Endothelial cell of umbilical vein (primary cell): Measurements from ENCODE around the gene REEP3. TPM values are rescaled to one million over a fixed set of nuclear protein-coding genes. Genes with fewer than 3 reads are reported as not detected.

Experiments
- BruUV-seq: library from RNA; stranded (reverse); fragments of 400-500 nt; replicated peaks from 2 replicates; lab custom pipeline; 2021; lab: Mats Ljungman, UMichigan
- CTCF ChIA-PET: fragments of 300-600, 350-600 bp; sonication (Branson Sonifier 250); formaldehyde crosslinking; loops from one replicate; lab custom pipeline; 2021; ENCODE audit warnings: antibody characterized with exemption, inconsistent platforms; lab: Charles Lee
- POLR2A ChIA-PET: fragments of 300-600, 350-600 bp; sonication (Branson Sonifier 250); formaldehyde crosslinking; loops from one replicate; lab custom pipeline; 2021; ENCODE audit warnings: antibody characterized with exemption, inconsistent platforms; lab: Charles Lee
- DNase-seq: peaks from one replicate; pipeline ENCODE4 v3.0.0-alpha.2; 2011; ENCODE audit warnings: low read depth, low spot score
- FAIRE-seq: peaks from 2 replicates; lab custom pipeline; 2011; peaks lifted over from hg19 to GRCh38; lab: Jason Lieb, UNC
- H2AFZ ChIP-seq: 2 replicates; pipeline ENCODE4 v1.6.0; 2012; ENCODE audit warnings: low read depth, low read length, control low read depth, inconsistent platforms
- H3K27ac ChIP-seq: 2 replicates; pipeline ENCODE4 v1.5.1; 2011; ENCODE audit warnings: low read depth, mild to moderate bottlenecking, control low read depth, low read length, moderate library complexity; ENCODE audit not compliant: insufficient read depth
- H3K27me3 ChIP-seq, 2 experiments: 2 replicates each; pipeline versions ENCODE4 v1.6.0 to v1.6.1; 2011; ENCODE audit warnings: low read length in 2 of 2, mixed read lengths in 1 of 2; ENCODE audit not compliant: control insufficient read depth in 2 of 2, insufficient read depth in 2 of 2
- H3K36me3 ChIP-seq, 2 experiments: 2 replicates in 1 of 2; 3 replicates in 1 of 2; pipeline ENCODE4 v1.5.1; 2011; ENCODE audit warnings: low read length in 2 of 2, mild to moderate bottlenecking in 1 of 2, moderate library complexity in 1 of 2; ENCODE audit not compliant: control insufficient read depth in 2 of 2, insufficient read depth in 2 of 2; ENCODE audit errors: extremely low read depth in 1 of 2
- H3K4me1 ChIP-seq: 3 replicates; pipeline ENCODE4 v1.5.1; 2011; ENCODE audit warnings: mild to moderate bottlenecking, low read length; ENCODE audit not compliant: control insufficient read depth, insufficient read depth; ENCODE audit errors: extremely low read depth
- H3K4me2 ChIP-seq: 2 replicates; pipeline ENCODE4 v1.6.1; 2011; ENCODE audit warnings: low read length, control low read depth, mixed read lengths; ENCODE audit not compliant: insufficient read depth
- H3K4me3 ChIP-seq, 3 experiments: fragments of 200-600 bp in 1 of 3; sonication (generic), shearing (Covaris generic) in 1 of 3; replicated peaks in 1 of 3; 2 replicates each; pipeline ENCODE4 v1.5.1; 2011 to 2016; ENCODE audit warnings: control low read depth in 3 of 3, low read length in 3 of 3, mild to moderate bottlenecking in 2 of 3, inconsistent platforms in 1 of 3, low read depth in 1 of 3, moderate library complexity in 1 of 3; ENCODE audit not compliant: insufficient read depth in 1 of 3
- H3K79me2 ChIP-seq: 2 replicates; pipeline ENCODE4 v1.6.0; 2012; ENCODE audit warnings: low read length, inconsistent platforms; ENCODE audit not compliant: control insufficient read depth, insufficient read depth
- H3K9ac ChIP-seq: replicated peaks from 2 replicates; pipeline ENCODE3; 2011; ENCODE audit warnings: low read length, control low read depth; ENCODE audit not compliant: insufficient read depth; ENCODE audit errors: extremely low read depth
- H3K9me1 ChIP-seq: replicated peaks from 3 replicates; pipeline ENCODE4 v1.6.0; 2011; ENCODE audit warnings: mild to moderate bottlenecking, low read length; ENCODE audit not compliant: control insufficient read depth, insufficient read depth; ENCODE audit errors: extremely low read depth
- H3K9me3 ChIP-seq: replicated peaks from 2 replicates; pipeline ENCODE4 v1.5.1; 2012; ENCODE audit warnings: low read length, inconsistent platforms; ENCODE audit not compliant: control insufficient read depth, insufficient read depth
- H4K20me1 ChIP-seq: replicated peaks from 2 replicates; pipeline ENCODE3; 2011; ENCODE audit warnings: mild to moderate bottlenecking, low read length; ENCODE audit not compliant: control insufficient read depth, insufficient read depth; ENCODE audit errors: extremely low read depth
- CTCF ChIP-seq, 2 donors: IDR thresholded peaks; 1 replicate in 1 of 2; 2 replicates in 1 of 2; pipeline ENCODE4 v1.5.1; 2011; ENCODE audit warnings: low read length in 2 of 2, mild to moderate bottlenecking in 2 of 2, moderate library complexity in 2 of 2, control low read depth in 1 of 2, inconsistent platforms in 1 of 2, low read depth in 1 of 2; ENCODE audit not compliant: insufficient read depth in 1 of 2; ENCODE audit errors: extremely low read depth in 1 of 2
- EZH2 ChIP-seq: IDR thresholded peaks from 2 replicates; pipeline ENCODE4 v1.6.1; 2012; ENCODE audit warnings: borderline replicate concordance, low read depth, mild to moderate bottlenecking, moderate library complexity, low read length, inconsistent platforms; ENCODE audit not compliant: severe bottlenecking
- FOS ChIP-seq: IDR thresholded peaks from 2 replicates; pipeline ENCODE4 v1.6.1; 2011; ENCODE audit warnings: mild to moderate bottlenecking, low read length, moderate library complexity, borderline replicate concordance; ENCODE audit not compliant: insufficient read depth
- GATA2 ChIP-seq: IDR thresholded peaks from 2 replicates; pipeline ENCODE4 v1.7.0; 2011; ENCODE audit warnings: low read depth, mild to moderate bottlenecking, moderate library complexity, mixed read lengths, low read length; ENCODE audit not compliant: insufficient read length, insufficient read depth
- JUN ChIP-seq: IDR thresholded peaks from 2 replicates; pipeline ENCODE4 v1.6.1; 2011; ENCODE audit warnings: borderline replicate concordance, low read depth; ENCODE audit not compliant: insufficient read length, insufficient read depth
- MAX ChIP-seq: IDR thresholded peaks from 2 replicates; pipeline ENCODE4 v1.6.1; 2011; ENCODE audit not compliant: insufficient read depth, insufficient read length
- MYC ChIP-seq: IDR thresholded peaks from one replicate; pipeline ENCODE4 v1.6.1; 2011; ENCODE audit warnings: mild to moderate bottlenecking, low read depth, low read length
- POLR2A ChIP-seq: IDR thresholded peaks from 2 replicates; pipeline ENCODE4 v1.6.1; 2012; ENCODE audit warnings: low read depth, mild to moderate bottlenecking, control low read depth, low read length
- POLR2AphosphoS5 ChIP-seq: IDR thresholded peaks from 2 replicates; pipeline ENCODE4 v1.6.1; 2012; ENCODE audit warnings: low read depth, mild to moderate bottlenecking, control low read depth, low read length, moderate library complexity; ENCODE audit not compliant: insufficient read depth
- dilution Hi-C: fragments of 300-500 bp; cut with MboI; formaldehyde crosslinking; loops from one replicate; pipeline ENCODE4 v1.15.0; 2019; ENCODE audit warnings: low sequenced_read_pairs; ENCODE audit not compliant: extremely low pct_ligation_motif_present
- intact Hi-C: fragments of 100-400 bp; cut with micrococcal nuclease; formaldehyde crosslinking; loops from one replicate; pipeline ENCODE4 v1.10.0; 2022
- polyA plus RNA-seq, 4 experiments: library from polyadenylated mRNA; depleted of rRNA in 3 of 4; stranded (reverse) in 3 of 4; unstranded in 1 of 4; fragments of >200 nt; gene quantifications; 2 replicates each; pipeline versions ENCODE4 v1.2.1 to v1.2.3, GENCODE V29; 2011 to 2012; ENCODE audit warnings: missing spikeins in 1 of 4
- total RNA-seq: library from RNA; stranded (reverse); gene quantifications from 2 replicates; pipeline ENCODE4 v1.2.3, GENCODE V29; 2021

REEP3 gene
- total and polyA plus RNA-seq, 2 donors (not counting 3 experiments of a cell fraction or from before 2014, with no cell fraction given): 12.3 to 48.3 TPM

GRCh38 chr10:63534723-63535122, 13.5 kb downstream of the REEP3 start:
- Histone ChIP-seq H3K27ac (no peak overlapping the region), H3K4me1 (no peaks in the 10 kb centered on the region), H3K4me3 (no peak overlapping the region), H3K79me2 (peaks cover 56% of the 10 kb centered on the region), H3K4me2 (no peak overlapping the region), H3K9ac (no peak overlapping the region), H3K9me3 (no peaks in the 10 kb centered on the region), H2AFZ (no peak overlapping the region), H3K27me3 (no peaks in the 10 kb centered on the region), H4K20me1 (no peaks in the 10 kb centered on the region), H3K9me1 (no peaks in the 10 kb centered on the region), H3K36me3 (no peaks in the 10 kb centered on the region)
- TF ChIP-seq MYC: no peak
- TF ChIP-seq CTCF (IDR thresholded peaks at IDR 0.05; ENCODE audit: extremely low read depth in 1 of 2, insufficient read depth in 1 of 2, low read depth in 1 of 2, low read length in 2 of 2): no peak
- no peak for TF ChIP-seq EZH2
- no peak for TF ChIP-seq POLR2AphosphoS5
- CTCF ChIA-PET: interaction anchor here (0.5 kb wide), 1 partner anchor 188 kb away, joined by 3 read pairs; no protein-coding TSS in a partner anchor
- FAIRE-seq (no peak), DNase-seq (no peak)
- intact Hi-C loops: no loop called here
- POLR2A ChIA-PET: interaction anchor here (0.5 kb wide), 1 partner anchor 183 kb away, joined by 3 read pairs; no protein-coding TSS in a partner anchor
- no TSS peak for BruUV-seq
- dilution Hi-C loops: no loop called here

GRCh38 chr10:63536698-63537097, 15.5 kb downstream of the REEP3 start:
- H4K20me1 ChIP-seq: no peaks in the 10 kb centered on the region
- no peak overlapping the region for H3K4me2 ChIP-seq
- intact Hi-C loops (no loop called here), dilution Hi-C loops (no loop called here)
- BruUV-seq: no TSS peak
- no peaks in the 10 kb centered on the region for H3K9me1 ChIP-seq
- H3K27me3 ChIP-seq: no peaks in the 10 kb centered on the region
- FAIRE-seq: no peak
- H3K9ac ChIP-seq: no peak overlapping the region
- CTCF ChIA-PET: no interaction called here
- H3K9me3 ChIP-seq: no peaks in the 10 kb centered on the region
- H2AFZ ChIP-seq: no peak overlapping the region
- H3K36me3 ChIP-seq: no peaks in the 10 kb centered on the region
- no peak for TF ChIP-seq JUN
- no peak for TF ChIP-seq CTCF (IDR thresholded peaks at IDR 0.05; ENCODE audit: extremely low read depth in 1 of 2, insufficient read depth in 1 of 2, low read depth in 1 of 2, low read length in 2 of 2)
- no peak for TF ChIP-seq FOS
- no peak for TF ChIP-seq POLR2AphosphoS5
- TF ChIP-seq EZH2: no peak
- TF ChIP-seq MYC: no peak
- no peak for TF ChIP-seq POLR2A
- TF ChIP-seq GATA2: no peak
- TF ChIP-seq MAX: no peak
- H3K4me1 ChIP-seq: no peaks in the 10 kb centered on the region
- POLR2A ChIA-PET: no interaction called here
- DNase-seq: no peak
- peaks cover 45% of the 10 kb centered on the region for H3K79me2 ChIP-seq
- H3K4me3 ChIP-seq: no peak overlapping the region
- no peak overlapping the region for H3K27ac ChIP-seq
